GM18951 (cell line): Measurements from ENCODE around the gene KAT2B.

Experiments used
- POLR2A ChIP-seq: IDR thresholded peaks from 4 replicates; pipeline ENCODE4 v1.6.1; 2011; ENCODE audit warnings: mild to moderate bottlenecking; ENCODE audit not compliant: insufficient read length, insufficient read depth; ENCODE audit errors: extremely low read depth
- in situ Hi-C: fragments of 300-500 bp; cut with MboI; formaldehyde crosslinking; loops from one replicate; pipeline ENCODE4 v1.12.0; 2022; ENCODE audit warnings: low sequenced_read_pairs, mixed read lengths, inconsistent platforms; ENCODE audit not compliant: unreplicated experiment

KAT2B gene

DNA sequence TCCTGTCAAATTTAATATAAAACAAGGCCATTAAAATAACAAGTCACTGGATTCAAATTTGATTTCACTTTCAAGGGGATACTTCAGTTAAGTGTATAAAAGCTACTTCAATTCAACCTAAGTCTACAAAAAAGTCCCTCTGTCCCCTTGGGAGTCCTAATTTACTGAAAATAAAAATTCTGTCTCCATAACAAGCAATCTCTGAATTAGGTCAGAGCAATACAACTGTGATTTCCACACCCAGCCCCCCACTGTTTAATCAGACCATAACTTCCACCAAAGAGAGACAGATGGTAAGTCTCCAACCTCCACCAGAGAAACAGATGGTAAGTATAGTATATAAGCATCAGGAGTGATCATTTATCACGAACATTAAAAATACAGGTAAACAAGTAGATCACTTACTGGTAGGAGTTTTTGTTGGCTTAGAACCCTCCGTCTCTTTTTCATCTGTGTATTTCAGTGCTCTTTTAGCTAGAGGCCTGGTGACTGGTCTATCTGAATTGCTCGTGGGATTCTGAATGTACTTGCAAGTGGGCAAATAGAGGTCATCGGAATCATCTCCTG lies 133.7 kb downstream of the KAT2B start:
- in situ Hi-C loops = no loop called here
- no peak for TF ChIP-seq POLR2A

DNA sequence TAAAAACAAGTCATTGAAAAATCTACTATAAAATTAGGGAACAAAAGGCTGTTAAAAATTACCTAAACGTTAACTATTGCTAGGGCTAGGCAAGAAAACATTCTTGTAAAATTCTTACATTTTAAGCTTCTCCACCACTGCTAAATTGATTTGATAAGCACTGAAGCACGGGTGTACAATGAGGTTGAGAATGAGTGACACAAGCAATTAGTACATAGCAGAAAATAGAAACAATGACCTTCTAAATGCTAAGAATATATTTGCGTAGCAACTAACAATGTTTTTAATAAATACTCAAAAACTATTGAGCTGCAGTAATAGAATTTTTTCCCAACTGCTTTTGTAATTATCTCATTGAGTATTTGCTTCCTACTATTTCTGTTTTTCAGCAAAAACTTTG lies 141.0 kb downstream of the KAT2B start:
- in situ Hi-C loops = no loop called here
- no peak for TF ChIP-seq POLR2A

DNA sequence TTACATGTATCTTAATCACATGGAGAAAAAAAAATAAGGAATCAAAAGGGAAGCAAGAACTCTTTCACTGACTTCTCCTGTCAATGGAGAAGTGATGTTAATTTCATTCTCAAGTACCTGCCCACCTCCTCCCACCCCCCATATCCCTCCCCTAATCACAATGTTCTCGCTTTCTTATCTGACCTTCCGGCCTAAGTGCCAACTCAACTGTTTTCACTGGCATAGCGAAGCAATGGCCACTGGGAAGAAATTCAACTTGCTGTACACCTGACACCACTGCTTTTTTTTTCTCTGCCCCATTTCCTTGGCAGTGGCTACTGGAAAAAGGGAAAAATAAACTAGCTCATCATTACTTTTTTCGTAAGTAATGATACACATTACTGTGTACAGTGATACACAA lies 142.0 kb downstream of the KAT2B start:
- in situ Hi-C loops = no loop called here
- no peak for TF ChIP-seq POLR2A

DNA sequence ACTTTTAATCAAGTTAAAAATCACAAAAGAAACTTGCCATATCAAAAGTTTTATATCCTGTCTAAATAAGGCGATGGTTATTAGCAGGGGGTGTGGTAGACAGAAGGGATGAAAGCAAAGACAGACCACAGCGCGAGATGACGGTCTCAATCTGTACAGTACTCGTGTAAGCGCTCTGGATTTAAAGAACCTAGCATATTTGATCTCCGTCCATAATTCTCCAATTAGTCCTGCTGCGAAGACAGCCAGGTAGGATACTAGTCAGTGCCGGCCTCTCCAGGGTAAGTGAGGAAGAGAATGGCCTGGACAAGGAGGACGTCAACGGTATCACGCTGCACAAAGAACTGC lies 145.1 kb downstream of the KAT2B start:
- in situ Hi-C loops = no loop called here
- no peak for TF ChIP-seq POLR2A

DNA sequence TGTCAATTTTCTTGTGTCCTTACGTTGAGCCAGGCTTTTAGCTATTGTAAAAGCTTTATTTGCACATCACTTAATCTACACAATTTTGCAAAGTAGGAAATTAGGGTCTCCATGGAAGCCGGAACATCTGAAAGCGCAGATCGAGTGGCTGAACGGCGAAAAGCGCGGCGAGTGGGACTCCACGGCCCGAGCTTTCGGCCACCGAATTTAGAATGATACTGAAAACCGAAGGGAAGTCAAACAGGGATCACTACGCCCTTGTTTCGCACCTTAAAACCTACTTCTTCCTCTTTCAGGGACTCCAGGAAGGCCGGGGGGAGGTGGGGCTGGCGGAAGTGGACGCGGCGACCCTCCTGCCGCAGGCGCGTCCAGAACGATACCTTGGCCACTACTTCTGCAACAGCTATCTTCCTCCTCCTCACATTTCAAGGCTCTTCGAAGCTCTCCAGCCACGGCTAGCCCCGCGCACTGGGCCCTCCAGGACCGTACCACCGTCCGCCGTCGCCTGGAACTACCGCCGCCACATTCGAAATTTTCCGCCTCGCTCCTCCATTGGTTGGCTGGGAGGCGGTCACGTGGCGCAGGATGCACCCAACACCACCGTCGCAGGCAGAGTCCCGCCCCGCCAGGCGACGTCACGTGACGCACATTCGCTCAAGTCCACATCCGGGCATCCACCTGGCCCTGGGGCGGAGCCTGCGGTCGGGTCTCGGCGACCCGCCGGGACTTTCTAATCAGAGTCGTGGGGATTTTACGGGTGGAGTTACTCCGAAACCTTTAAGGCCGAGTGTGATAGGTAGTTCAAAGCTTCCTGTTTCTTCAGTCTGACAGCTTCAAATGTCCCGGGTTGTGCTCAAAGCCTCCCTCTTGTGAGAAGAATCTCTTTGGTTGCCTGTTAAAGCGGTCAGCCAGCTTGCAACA lies 145.7 kb downstream of the KAT2B start, which contains the start of gene SGO1:
Gene SGO1, minus strand, starts transcription at position 528 of the 921 bp plus-strand sequence. CDS start 2,179 bp downstream, outside the sequence.
- peak; percentile 77 for TF ChIP-seq POLR2A
- in situ Hi-C loops = no loop called here

DNA sequence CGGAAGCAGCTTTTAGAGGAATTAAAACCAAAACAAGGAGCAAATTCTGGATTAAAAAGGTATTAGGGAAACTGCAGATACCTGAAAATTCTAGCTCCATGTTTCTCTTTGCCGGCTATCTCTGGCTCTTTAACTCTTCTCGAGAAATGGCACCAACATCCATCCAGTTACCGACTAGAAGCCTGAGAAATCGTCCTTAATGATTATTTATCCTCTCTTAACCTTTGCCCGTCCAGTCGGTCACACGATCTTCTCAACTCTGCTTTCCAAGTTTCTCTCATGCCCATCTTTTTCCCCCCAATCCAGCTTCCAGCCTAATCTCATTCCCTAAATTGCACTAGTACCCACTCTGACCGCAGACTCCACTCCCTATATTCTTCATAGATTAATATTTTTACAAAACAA lies 146.4 kb downstream of the KAT2B start:
- in situ Hi-C loops = no loop called here
- TF ChIP-seq POLR2A = no peak

DNA sequence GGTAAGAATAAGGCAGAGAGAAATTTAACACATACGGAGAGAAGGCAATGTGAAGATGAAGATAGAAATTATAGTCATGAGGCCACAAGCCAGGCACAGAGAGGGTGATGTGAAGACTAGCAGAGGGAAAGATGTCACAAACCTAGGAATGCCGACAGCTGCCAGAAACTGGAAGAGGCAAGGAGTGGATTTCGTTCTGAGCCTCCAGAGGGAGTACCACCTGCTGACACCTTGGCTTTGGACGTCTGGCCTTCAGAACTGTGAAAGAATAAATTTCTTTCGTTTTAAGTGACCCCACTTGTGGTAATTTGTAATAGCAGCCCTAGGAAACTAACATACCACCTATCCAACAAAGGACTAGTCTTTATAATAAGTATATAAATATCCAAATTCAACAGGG lies 150.7 kb downstream of the KAT2B start:
- in situ Hi-C loops = no loop called here
- TF ChIP-seq POLR2A = no peak

DNA sequence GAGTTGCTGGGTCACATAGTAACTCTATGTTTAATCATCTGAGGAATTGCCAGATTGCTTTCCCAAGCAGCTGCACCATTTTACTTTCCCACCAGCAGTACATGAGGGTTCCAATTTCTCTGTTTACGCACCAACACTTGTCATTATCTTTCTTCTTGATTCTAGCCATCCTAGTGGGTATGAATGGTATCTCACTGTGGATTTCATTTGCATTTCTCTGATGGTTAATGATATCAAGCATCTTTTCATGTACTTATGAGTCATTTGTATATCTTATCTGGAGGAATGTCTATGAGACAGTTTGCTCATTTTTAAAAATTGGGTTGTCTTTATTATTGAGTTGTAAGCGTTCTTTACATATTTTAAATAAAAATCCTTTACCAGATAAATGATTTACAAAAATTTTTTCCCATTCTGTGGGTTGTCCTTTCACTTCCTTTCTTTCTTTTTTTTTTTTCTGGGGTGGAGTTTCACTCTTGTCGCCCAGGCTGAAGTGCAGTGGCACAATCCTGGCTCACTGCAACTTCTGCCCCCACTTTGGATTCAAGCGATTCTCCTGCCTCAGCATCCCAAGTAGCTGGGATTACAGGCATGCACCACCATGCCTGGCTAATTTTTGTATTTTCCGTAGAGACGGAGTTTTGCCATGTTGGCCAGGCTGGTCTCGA lies 154.7 kb downstream of the KAT2B start:
- in situ Hi-C loops = no loop called here
- no peak for TF ChIP-seq POLR2A

DNA sequence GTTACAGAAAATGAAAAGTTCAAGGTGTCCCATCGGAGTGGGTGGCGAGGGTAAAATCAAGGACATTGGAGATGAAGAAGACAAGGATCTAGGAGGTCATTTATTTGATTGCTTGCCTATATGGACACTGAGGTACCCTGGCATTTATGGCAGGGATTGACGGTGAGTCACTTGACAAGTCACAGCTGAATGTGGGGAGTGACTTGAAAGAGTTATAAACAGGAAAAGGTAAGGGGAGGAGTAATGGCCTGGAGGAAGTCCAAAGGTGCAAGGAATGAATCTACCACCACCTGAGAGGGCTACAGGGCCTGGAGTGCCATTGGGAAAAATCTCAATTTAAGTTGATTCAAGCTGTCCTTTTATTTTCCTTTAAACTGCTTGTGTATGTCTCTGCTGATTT lies 157.5 kb downstream of the KAT2B start:
- TF ChIP-seq POLR2A = no peak
- in situ Hi-C loops = no loop called here

DNA sequence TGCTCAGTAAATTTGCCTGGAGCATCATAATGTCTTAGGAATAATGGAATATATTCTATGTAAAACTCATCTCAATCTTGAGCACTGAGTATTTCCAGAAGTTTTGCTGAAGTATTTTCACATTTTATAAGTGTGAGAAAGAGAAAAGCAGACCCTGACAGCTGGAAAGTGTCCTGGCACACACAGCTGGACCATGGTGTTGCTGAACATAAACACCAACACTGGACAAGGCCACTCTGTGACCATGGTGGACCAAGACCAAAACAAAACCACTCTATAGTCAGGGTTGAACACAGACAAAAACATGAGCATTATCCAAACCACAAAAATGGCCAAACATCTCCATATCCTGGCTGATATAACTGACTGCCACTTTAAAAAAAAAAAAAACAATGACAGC lies 160.9 kb downstream of the KAT2B start:
- in situ Hi-C loops = no loop called here
- TF ChIP-seq POLR2A = no peak
